ENCODE measurements around the gene UNC13C. TPM values are rescaled to one million over a fixed set of nuclear protein-coding genes. Genes with fewer than 3 reads are reported as not detected.

The UNC13C gene
- total RNA-seq, 1 experiment from 2014 or later, result not detected

DNA sequence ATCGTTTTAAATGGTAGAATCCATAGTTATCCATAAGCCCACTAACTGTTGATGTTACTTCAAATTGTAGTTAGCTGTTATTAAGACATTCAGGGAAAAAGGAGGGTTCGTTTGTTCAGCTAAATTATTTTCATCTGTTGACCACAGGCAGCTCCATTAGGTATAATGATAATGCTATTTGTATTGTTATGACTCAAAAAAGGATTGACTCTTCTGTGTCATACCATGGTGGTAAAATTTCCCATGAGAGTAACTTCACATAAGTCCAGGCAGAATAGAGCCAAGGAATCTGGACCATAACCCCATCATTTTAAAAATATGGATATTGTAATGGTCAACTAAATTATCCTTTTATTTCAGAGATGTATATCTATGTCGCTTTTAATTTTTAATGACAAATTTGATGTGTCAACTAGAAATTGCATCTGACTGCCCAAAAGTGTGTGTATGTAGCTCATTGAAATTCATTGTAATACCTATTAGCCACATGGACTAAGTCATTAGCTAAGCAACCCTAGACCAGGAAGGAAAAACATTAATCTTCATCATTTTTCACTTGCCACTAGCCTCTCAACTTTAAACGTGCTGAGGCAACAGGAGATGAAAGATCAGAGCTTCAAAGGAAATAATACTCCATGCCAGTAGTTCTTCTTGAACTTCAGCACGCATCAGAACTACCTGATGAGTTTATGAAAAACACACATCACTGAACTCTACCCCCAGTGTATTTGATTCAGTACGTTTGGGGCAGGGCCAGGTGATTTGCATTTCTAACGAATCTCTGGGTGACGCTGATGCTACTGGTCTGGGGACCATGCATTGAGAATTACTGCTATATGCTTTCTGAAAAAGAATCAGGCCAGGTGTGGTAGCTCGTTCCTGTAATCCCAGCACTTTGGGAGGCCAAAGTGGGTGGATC, 537.7 kb downstream of the UNC13C start (continued):
- TF ChIP-seq, protein P1, sequence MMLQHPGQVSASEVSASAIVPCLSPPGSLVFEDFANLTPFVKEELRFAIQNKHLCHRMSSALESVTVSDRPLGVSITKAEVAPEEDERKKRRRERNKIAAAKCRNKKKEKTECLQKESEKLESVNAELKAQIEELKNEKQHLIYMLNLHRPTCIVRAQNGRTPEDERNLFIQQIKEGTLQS (IDR thresholded peaks at IDR 0.05), result no peak
- TF ChIP-seq SRF (IDR thresholded peaks at IDR 0.05; ENCODE audit: low read depth) (no peak), POLR2AphosphoS5 (IDR thresholded peaks at IDR 0.05; ENCODE audit: low read depth, low read length) (no peak), JUND (IDR thresholded peaks at IDR 0.05) (no peak)
- TF ChIP-seq, protein P2, sequence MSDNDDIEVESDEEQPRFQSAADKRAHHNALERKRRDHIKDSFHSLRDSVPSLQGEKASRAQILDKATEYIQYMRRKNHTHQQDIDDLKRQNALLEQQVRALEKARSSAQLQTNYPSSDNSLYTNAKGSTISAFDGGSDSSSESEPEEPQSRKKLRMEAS (IDR thresholded peaks at IDR 0.05), result no peak

DNA sequence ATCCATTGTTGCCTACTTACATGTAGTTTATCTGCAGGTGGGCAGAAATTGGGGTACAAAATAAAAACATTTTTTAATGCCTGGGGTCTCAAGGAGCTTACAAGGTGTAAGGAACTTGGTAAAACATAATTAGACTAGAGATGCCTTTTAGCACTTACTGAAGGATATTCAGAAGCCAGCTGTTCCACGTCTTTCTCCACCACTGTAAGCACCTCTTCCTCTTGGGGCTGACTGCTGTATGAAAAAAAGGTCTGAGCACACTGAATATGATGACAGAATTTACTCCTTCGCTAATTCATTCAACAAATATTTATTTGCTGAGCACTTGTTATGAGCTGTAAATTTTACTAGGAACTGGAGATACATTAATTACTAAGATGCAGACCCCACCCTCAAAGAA, 539.1 kb downstream of the UNC13C start:
- no TSS peak for BruUV-seq (replicated peaks)
- Histone ChIP-seq H4K20me1 (ENCODE audit: insufficient read depth) (no peaks in the 10 kb centered on the region), H3K36me3 (ENCODE audit: control insufficient read depth in 1 of 2, insufficient read depth in 2 of 2, low read length in 2 of 2) (no peaks in the 10 kb centered on the region), H2AFZ (ENCODE audit: low read depth, low read length, poor library complexity, severe bottlenecking) (no peak overlapping the region), H3K9ac (ENCODE audit: low read length) (no peak overlapping the region), H3K79me2 (ENCODE audit: insufficient read depth, low read length) (no peaks in the 10 kb centered on the region), H3K4me1 (ENCODE audit: control insufficient read depth in 1 of 2, insufficient read depth in 2 of 2, low read length in 2 of 2) (no peaks in the 10 kb centered on the region), H3K4me3 (replicated peaks in 1 of 2; ENCODE audit: low read depth in 1 of 2, low read length in 2 of 2) (no peak overlapping the region), H3K27me3 (ENCODE audit: insufficient read depth, low read length) (no peaks in the 10 kb centered on the region), H3K9me3 (ENCODE audit: control insufficient read depth in 1 of 2, insufficient read depth in 1 of 2, low read depth in 1 of 2, low read length in 2 of 2) (peaks cover 12 to 27% of the 10 kb centered on the region in 2 experiments; a peak in 3 of 4 replicates), H3K9me2 (ENCODE audit: insufficient read depth) (no peaks in the 10 kb centered on the region), H3K27ac (ENCODE audit: low read depth, low read length) (no peak overlapping the region), H3K4me2 (ENCODE audit: low read length) (no peak overlapping the region)
- DNase-seq (ENCODE audit: low read depth, low spot score) (no peak), ATAC-seq (no peak)
- POLR2A ChIA-PET, result no interaction called here
- RAD21 ChIA-PET (ENCODE audit: low non-redundant PET in 1 of 2, low total read pairs in 2 of 2, uncharacterized antibody in 2 of 2, unreplicated experiment in 2 of 2), result no interaction called here
- CTCF ChIA-PET, result no interaction called here
- intact Hi-C loops (cut with micrococcal nuclease), result no loop called here
- TF ChIP-seq FOSL1 (IDR thresholded peaks at IDR 0.05; ENCODE audit: low read depth), result no peak
- no peak for TF ChIP-seq ZFX (IDR thresholded peaks at IDR 0.05)
- TF ChIP-seq, protein P2 (IDR thresholded peaks at IDR 0.05), result no peak
- TF ChIP-seq CEBPB (IDR thresholded peaks at IDR 0.05; ENCODE audit: low read depth), result no peak
- TF ChIP-seq EGR1 (IDR thresholded peaks at IDR 0.05; ENCODE audit: low read depth), result no peak
- TF ChIP-seq JUND (IDR thresholded peaks at IDR 0.05), result no peak
- no peak for TF ChIP-seq CBX3 (IDR thresholded peaks at IDR 0.05; ENCODE audit: low read depth)
- no peak for TF ChIP-seq ELF1 (IDR thresholded peaks at IDR 0.05; ENCODE audit: borderline replicate concordance, low read depth)
- no peak for TF ChIP-seq SRF (IDR thresholded peaks at IDR 0.05; ENCODE audit: low read depth)
- TF ChIP-seq ZNF274 (IDR thresholded peaks at IDR 0.05; ENCODE audit: low read depth, low read length), result no peak
- no peak for TF ChIP-seq POLR2AphosphoS5 (IDR thresholded peaks at IDR 0.05; ENCODE audit: low read depth, low read length)
- no peak for TF ChIP-seq SP1 (IDR thresholded peaks at IDR 0.05; ENCODE audit: low read depth)
- TF ChIP-seq EZH2 (IDR thresholded peaks at IDR 0.05), result no peak
- no peak for TF ChIP-seq POLR2A (IDR thresholded peaks at IDR 0.05; ENCODE audit: borderline replicate concordance, extremely low read depth, insufficient read depth, insufficient read length)
- no peak for TF ChIP-seq TCF7L2 (IDR thresholded peaks at IDR 0.05; ENCODE audit: borderline replicate concordance, extremely low read depth, insufficient read depth, insufficient read length)

Data from HCT116 (cell line).